ENCODE measurements around the gene SLCO1A2. TPM values are rescaled to one million over a fixed set of nuclear protein-coding genes. Genes with fewer than 3 reads are reported as not detected.

SLCO1A2 gene
- total and polyA plus RNA-seq, 2 of the 13 experiments (the other 11 are each of a cell fraction or from before 2014, with no cell fraction given) = not detected

DNA sequence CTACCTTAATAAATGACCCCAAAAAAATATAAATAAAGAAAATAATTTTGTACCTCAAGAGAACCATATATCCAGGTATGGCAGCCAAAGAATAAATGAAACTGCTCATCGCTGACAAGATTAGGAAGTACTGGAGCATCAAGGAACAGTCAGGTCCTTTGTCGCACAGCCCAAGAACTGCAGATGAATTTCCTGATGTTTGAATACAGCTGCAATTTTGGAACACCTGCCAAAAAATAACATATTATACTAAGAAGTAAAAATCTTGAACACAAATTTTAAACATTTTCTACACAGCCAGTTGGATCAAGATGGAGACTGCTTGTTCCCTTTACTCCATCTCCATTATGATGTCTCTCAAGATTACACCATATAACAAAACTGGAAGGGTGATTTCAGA is 42.6 kb downstream of the SLCO1A2 start:
- no peak overlapping the region for H2AFZ ChIP-seq (ENCODE audit: low read length)
- intact Hi-C loops (cut with micrococcal nuclease; ENCODE audit: unreplicated experiment) (no loop called here), in situ Hi-C loops (cut with HindIII; ENCODE audit: extremely low pct_ligation_motif_present, low pct_unique_long_range_greater_than_20kb) (no loop called here)
- DNase-seq (ENCODE audit: low spot score) (no peak), ATAC-seq (no peak), FAIRE-seq (no peak)
- no peak for TF ChIP-seq MAFG (CRISPR knock-in tag; IDR thresholded peaks at IDR 0.05)
- TF ChIP-seq SCMH1 (CRISPR knock-in tag; IDR thresholded peaks at IDR 0.05; ENCODE audit: borderline replicate concordance) = no peak
- TF ChIP-seq ADNP (CRISPR knock-in tag; IDR thresholded peaks at IDR 0.05) = no peak
- no peak for TF ChIP-seq KDM5B (CRISPR knock-in tag; IDR thresholded peaks at IDR 0.05; ENCODE audit: borderline replicate concordance)
- TF ChIP-seq ZBTB38 (CRISPR knock-in tag; IDR thresholded peaks at IDR 0.05) = no peak
- TF ChIP-seq ISX (CRISPR knock-in tag; conservative IDR thresholded peaks at IDR 0.05) = no peak
- no peak for TF ChIP-seq GFI1 (CRISPR knock-in tag; IDR thresholded peaks at IDR 0.05; ENCODE audit: borderline replicate concordance)
- TF ChIP-seq E2F5 (CRISPR knock-in tag; conservative IDR thresholded peaks at IDR 0.05) = no peak
- H3K79me2 ChIP-seq (ENCODE audit: insufficient read depth, low read length) = no peaks in the 10 kb centered on the region
- H3K4me2 ChIP-seq (ENCODE audit: low read depth, low read length) = no peak overlapping the region
- no peak overlapping the region for H3K27ac ChIP-seq (ENCODE audit: extremely low read length, insufficient read depth, low read length)
- no TSS peak for BruUV-seq (replicated peaks)
- no peaks in the 10 kb centered on the region for H3K4me1 ChIP-seq (ENCODE audit: insufficient read depth, low read length)
- CTCF ChIA-PET (ENCODE audit: low intra/inter-chr PET ratio, low total read pairs) = no interaction called here
- H3K27me3 ChIP-seq (ENCODE audit: control insufficient read depth in 1 of 2, insufficient read depth in 2 of 2, low read length in 2 of 2) = no peaks in the 10 kb centered on the region
- no peak overlapping the region for H3K9ac ChIP-seq (ENCODE audit: insufficient read depth, low read depth, low read length)
- POLR2A ChIA-PET = no interaction called here
- no peaks in the 10 kb centered on the region for H3K9me3 ChIP-seq (ENCODE audit: low read length)
- no peak overlapping the region for H3K4me3 ChIP-seq (replicated peaks in 1 of 3; ENCODE audit: insufficient read depth in 1 of 3, low read depth in 2 of 3, low read length in 3 of 3)
- no peaks in the 10 kb centered on the region for H3K36me3 ChIP-seq (replicated peaks in 1 of 2; ENCODE audit: control insufficient read depth in 1 of 2, insufficient read depth in 2 of 2, low read length in 2 of 2)
- H4K20me1 ChIP-seq (ENCODE audit: insufficient read depth, low read length) = no peaks in the 10 kb centered on the region
- WGBS (ENCODE audit: low lambda C conversion rate) = 47% methylated on average over 2 of the region's 2 CpGs

DNA sequence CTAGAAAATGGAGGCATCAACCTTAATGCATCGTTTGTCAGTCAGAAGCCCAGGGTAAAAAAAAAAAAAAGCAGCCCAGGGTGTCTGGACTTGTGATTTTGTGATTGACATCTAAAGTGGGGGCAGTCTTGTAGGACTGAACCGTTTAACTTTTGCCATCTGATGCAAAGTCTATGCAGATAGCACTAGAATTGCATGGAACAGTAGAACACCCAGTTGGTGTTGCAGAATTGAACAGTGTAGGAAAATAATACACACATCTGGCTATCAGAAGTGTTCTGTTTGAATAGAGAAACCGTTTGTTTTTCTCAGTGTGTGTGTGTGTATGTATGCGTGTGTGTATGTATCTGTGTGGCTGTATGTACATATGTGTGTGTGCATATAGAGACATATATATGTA is 45.0 kb downstream of the SLCO1A2 start:
- in situ Hi-C loops (cut with HindIII; ENCODE audit: extremely low pct_ligation_motif_present, low pct_unique_long_range_greater_than_20kb) (no loop called here), intact Hi-C loops (cut with micrococcal nuclease; ENCODE audit: unreplicated experiment) (no loop called here)
- CTCF ChIA-PET (ENCODE audit: low intra/inter-chr PET ratio, low total read pairs) = no interaction called here
- Histone ChIP-seq H3K4me3 (replicated peaks in 1 of 3; ENCODE audit: insufficient read depth in 1 of 3, low read depth in 2 of 3, low read length in 3 of 3) (no peak overlapping the region), H3K36me3 (replicated peaks in 1 of 2; ENCODE audit: control insufficient read depth in 1 of 2, insufficient read depth in 2 of 2, low read length in 2 of 2) (no peaks in the 10 kb centered on the region), H3K4me2 (ENCODE audit: low read depth, low read length) (no peak overlapping the region), H3K79me2 (ENCODE audit: insufficient read depth, low read length) (no peaks in the 10 kb centered on the region), H3K27ac (ENCODE audit: extremely low read length, insufficient read depth, low read length) (no peak overlapping the region), H3K27me3 (ENCODE audit: control insufficient read depth in 1 of 2, insufficient read depth in 2 of 2, low read length in 2 of 2) (no peaks in the 10 kb centered on the region), H3K9me3 (ENCODE audit: low read length) (no peaks in the 10 kb centered on the region), H3K9ac (ENCODE audit: insufficient read depth, low read depth, low read length) (no peak overlapping the region), H2AFZ (ENCODE audit: low read length) (no peak overlapping the region), H4K20me1 (ENCODE audit: insufficient read depth, low read length) (no peaks in the 10 kb centered on the region), H3K4me1 (ENCODE audit: insufficient read depth, low read length) (no peaks in the 10 kb centered on the region)
- FAIRE-seq = no peak
- DNase-seq (ENCODE audit: low spot score) = no peak
- WGBS (ENCODE audit: low lambda C conversion rate) = 23% methylated on average over 4 of the region's 4 CpGs
- POLR2A ChIA-PET = no interaction called here
- no TSS peak for BruUV-seq (replicated peaks)
- no peak for ATAC-seq
- TF ChIP-seq ZNF83 (CRISPR knock-in tag; IDR thresholded peaks at IDR 0.05; ENCODE audit: borderline replicate concordance) (no peak), SALL1 (CRISPR knock-in tag; IDR thresholded peaks at IDR 0.05) (no peak), BORCS8-MEF2B (CRISPR knock-in tag; IDR thresholded peaks at IDR 0.05) (no peak), RORA (CRISPR knock-in tag; IDR thresholded peaks at IDR 0.05) (no peak), KLF6 (CRISPR knock-in tag; IDR thresholded peaks at IDR 0.05) (no peak), ZMAT3 (CRISPR knock-in tag; conservative IDR thresholded peaks at IDR 0.05) (no peak), ZNF574 (CRISPR knock-in tag; IDR thresholded peaks at IDR 0.05) (no peak), ZNF230 (CRISPR knock-in tag; IDR thresholded peaks at IDR 0.05) (no peak), TRIM24 (CRISPR knock-in tag; IDR thresholded peaks at IDR 0.05) (no peak)
